Coronary artery (tissue), 2 donors: ENCODE results near the gene ATF6B.

Experiments used
- DNase-seq: peaks from one replicate; pipeline ENCODE4 v3.0.0-alpha.2; 2017; ENCODE audit warnings: low spot score
- H3K27ac ChIP-seq, 2 donors: fragments of 200-600 bp; sonication (generic); one replicate each; pipeline ENCODE4 v1.5.1; 2016 to 2019
- H3K4me3 ChIP-seq: fragments of 200-600 bp; sonication (generic); 2 replicates; pipeline ENCODE4 v1.5.1; 2016; ENCODE audit warnings: mild to moderate bottlenecking, moderate library complexity
- TF ChIP-seq, protein P1 (sequence below): fragments of 200-600 bp; sonication (generic); IDR thresholded peaks from one replicate; pipeline ENCODE4 v1.5.1; 2019; ENCODE audit warnings: antibody characterized with exemption

The ATF6B gene

DNA sequence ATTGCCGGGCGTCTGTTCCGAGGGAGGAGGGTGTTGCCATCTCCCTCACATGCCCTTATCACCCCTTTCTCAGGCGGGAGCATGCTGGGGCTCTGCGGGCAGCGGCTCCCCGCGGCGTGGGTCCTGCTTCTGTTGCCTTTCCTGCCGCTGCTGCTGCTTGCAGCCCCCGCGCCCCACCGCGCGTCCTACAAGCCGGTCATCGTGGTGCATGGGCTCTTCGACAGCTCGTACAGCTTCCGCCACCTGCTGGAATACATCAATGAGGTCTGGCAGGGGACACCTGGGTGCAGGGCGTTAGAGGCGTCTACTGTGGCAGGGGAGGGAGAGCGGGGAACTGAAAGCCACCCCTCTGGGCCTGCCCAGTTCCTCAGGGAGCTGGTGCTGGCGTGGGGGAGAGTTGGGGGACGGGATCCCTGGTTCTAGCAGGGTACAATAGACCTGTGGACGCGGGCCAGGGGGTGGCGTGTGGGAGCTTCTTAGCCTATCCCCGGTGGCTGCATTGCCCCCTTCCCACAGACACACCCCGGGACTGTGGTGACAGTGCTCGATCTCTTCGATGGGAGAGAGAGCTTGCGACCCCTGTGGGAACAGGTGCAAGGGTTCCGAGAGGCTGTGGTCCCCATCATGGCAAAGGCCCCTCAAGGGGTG is 26.6 kb upstream of the ATF6B start:
- peak overlapping the region; percentile 97 for H3K4me3 ChIP-seq
- H3K27ac ChIP-seq: peak overlapping the region; percentile 88 to 93
- TF ChIP-seq, protein P1, sequence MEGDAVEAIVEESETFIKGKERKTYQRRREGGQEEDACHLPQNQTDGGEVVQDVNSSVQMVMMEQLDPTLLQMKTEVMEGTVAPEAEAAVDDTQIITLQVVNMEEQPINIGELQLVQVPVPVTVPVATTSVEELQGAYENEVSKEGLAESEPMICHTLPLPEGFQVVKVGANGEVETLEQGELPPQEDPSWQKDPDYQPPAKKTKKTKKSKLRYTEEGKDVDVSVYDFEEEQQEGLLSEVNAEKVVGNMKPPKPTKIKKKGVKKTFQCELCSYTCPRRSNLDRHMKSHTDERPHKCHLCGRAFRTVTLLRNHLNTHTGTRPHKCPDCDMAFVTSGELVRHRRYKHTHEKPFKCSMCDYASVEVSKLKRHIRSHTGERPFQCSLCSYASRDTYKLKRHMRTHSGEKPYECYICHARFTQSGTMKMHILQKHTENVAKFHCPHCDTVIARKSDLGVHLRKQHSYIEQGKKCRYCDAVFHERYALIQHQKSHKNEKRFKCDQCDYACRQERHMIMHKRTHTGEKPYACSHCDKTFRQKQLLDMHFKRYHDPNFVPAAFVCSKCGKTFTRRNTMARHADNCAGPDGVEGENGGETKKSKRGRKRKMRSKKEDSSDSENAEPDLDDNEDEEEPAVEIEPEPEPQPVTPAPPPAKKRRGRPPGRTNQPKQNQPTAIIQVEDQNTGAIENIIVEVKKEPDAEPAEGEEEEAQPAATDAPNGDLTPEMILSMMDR: peak; percentile 41
- no peak for DNase-seq

DNA sequence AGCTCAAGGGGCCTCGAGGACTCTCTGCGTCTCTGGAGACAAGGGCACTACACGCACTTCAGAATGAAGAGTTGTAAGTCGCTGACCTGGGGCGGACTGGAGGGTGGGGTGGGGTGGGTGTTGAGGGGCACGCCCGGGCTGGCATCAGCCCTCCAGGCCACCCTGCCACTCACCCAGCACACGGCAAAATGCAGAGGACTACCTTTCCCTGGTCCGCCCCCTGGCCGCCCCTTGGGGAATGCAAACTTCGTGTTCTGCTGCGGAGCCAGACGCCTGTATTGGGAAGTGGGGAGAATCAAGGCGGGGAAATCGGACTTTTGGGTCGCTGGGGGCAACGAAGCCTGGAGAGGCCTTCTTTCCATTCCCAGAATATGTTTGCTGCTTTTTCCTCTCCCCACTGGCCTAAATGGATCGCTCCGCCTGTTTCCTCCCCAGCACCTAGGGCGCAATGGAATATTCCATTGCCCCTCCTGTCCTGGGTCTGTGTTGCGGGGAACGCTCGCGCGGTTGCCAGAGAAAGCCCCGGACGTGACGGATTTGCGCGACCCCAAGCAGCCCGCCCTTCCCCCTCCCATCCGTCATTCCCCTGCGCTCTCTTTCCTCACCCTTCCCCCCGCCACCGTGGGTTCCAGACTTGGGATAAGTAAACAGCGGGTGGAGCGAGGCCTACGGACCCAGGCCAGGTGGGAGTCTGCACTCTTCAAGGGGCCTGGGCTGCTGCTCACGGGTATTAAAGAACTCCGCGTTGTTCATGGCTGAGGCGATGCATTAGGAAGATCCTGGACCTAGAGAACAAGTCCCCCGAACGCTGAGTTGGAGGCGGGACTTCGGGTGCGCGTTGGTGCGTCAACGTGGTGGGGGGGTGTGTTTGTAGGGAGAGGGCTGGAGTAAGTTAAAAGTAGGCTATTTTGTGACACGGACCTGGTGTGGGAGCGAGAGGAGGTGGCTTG is 25.8 kb upstream of the ATF6B start, which contains the start of gene PPT2:
PPT2 (plus strand) TSS at position 578 of the 950 bp plus-strand sequence. CDS start 454 bp downstream, outside the sequence.
- TF ChIP-seq, protein P1: no peak
- peak; percentile 96 for DNase-seq
- peak within 1 kb of the TSS; percentile 88 to 93 for H3K27ac ChIP-seq
- peak within 1 kb of the TSS; percentile 97 for H3K4me3 ChIP-seq

DNA sequence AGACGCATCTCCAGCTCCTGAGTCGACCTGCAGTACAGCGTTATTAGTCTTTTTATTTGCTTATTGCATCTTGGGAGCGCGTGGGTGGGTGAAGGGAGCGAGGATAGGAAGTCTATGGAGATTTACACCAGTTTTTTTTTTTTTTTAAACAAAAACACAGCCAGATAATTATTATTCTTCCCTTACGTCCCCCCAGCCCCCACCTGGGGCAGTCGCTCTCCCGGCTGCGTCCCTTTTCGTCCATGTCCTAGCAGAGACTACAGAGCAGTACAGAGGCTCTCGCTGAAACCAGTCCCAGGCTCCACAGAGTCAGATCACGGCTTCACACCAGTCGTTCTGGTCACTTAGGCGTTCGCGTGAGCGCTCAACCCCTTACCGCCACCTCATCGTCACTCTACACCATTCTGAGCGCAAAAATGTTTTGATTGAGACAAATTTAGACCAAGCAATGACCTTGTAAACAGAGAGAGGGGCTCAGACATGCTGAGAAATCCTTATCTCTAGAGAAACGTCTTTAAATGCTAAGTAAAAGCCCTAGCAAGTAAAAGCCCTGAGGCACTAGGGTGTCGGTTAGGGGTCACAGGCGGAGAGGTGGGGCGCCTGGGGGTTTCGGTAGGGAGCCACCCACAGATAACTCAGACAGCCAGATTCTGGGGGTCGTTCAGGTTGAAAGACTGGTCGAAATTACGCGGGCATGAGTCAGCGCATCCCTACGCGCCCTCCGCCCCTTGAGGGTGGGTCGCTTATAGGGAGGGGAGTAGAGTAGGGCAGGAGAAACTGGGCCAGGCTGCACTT is 24.9 kb upstream of the ATF6B start:
- Histone ChIP-seq H3K27ac (peak overlapping the region; percentile 88 to 93), H3K4me3 (peak overlapping the region; percentile 97)
- TF ChIP-seq, protein P1: no peak
- no peak for DNase-seq

DNA sequence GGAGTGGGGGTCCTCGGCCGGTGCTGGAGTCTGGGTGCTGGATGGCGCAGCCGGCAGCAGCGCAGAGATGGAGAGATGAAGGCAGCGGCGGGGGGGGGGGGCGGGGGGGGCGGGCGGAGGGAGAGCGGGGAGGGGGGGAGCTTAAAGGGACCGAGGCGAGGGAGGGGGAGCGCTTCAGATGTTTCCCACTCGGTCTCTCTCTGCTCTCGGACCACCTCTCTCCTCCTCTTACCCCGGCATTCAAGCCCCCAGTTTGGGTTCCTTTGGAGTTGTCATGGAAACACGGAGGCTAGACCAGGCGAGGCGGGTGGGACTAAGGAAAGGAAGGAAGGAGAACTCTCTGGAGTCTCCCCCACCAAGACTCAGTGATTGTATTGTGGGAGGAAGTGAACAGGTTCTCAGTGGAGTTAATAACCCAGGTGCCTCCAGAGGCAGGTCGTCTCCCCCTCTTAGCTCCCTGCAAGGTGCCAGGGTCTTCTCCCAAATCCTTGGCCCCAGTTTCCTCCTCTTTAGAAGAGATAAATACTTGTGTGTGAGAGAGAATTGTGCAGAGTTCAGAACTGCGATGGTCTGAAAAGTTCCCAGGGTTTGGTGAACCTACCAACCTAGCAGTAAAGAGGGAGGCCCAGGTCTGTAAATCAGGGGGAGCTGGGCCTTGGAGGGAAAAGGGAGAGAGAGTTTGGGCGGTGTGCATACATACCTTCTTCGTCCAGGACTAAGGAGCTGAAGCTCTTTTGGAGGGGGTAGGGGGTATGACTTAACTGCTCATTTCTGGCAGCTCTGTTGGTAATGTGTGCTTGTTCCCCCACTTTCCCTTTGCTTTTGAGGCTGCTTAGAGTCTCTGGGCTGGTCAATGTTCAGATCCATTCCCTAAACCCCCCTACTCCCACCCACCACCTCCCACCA is 24.1 kb upstream of the ATF6B start, which contains the start of gene PRRT1:
PRRT1 (minus strand) TSS at position 77 of the 906 bp plus-strand sequence. CDS start 112 bp downstream, outside the sequence.
- peak within 1 kb of the TSS; percentile 97 for H3K4me3 ChIP-seq
- H3K27ac ChIP-seq: peak within 1 kb of the TSS; percentile 88 to 93
- TF ChIP-seq, protein P1: no peak
- no peak for DNase-seq

DNA sequence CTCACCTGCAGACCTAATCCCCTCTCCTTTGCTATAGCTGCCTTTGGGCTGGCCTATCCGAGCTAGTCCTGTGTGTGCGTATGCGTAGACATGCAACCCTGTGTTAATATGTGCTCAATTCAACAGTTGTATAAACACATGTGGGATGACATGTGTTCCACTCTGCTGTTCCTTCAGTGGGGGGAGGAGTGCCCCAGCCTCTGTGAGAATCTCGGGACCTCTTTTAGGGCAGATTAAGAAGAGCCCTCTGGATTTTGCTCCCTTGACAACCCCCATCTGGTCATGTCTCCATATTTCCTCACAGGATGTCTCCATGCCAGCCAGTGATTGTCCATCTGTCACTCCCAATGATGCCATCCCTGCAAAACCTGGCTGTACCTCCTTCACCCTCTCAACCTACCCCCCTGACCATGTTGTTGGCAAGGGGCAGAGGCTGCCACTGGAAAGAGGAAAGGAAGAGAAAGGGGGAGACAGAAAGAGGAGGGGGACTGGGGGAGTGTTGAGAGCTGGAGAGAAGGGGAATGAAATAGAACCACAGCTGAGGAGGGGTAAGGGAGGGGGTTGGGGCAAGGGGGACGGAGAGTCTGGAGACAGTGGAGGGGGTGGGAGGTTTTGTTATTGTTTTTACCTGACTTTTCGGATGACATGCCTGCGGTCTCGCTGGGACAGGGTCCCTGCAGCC is 23.3 kb upstream of the ATF6B start:
- Histone ChIP-seq H3K27ac (peak overlapping the region in 1 of 2 donors; percentile 93), H3K4me3 (peak overlapping the region; percentile 97)
- DNase-seq: no peak
- TF ChIP-seq, protein P1: no peak
